Stimulated activated CD8-positive, alpha-beta memory T cell treated with anti-CD3 and anti-CD28 coated beads, Interleukin-15, amount 100 ng/mL, for 1 hour (primary cell): ENCODE measurements around the gene THSD7A.
"Not testable (repeated sequence)": the region's sequence is repeated elsewhere in the genome, so short reads cannot be mapped to it uniquely, and the experiment has no call there.

Experiments
- DNase-seq: peaks from one replicate; pipeline ENCODE4 v3.0.0-alpha.2; 2020; ENCODE audit warnings: low read depth

Gene THSD7A

DNA sequence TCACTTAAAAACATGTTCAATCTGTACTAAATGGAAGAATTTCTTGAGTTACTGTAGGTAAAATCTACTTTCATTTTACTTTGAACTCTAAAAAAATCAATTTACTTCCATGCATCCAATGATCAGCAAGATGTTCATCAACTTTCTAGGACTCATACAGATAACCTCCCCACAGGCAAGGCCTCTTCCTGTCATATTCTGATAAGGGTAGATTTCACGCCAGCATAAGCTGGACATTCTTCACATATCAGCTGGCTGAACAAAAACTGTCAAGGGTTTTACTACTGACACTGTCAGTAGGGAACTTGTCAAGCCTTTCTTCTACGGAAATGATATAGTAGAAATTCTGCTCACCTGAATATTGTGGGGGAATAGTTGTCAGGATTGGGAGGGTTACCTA, 244.9 kb downstream of the THSD7A start:
- no peak for DNase-seq

DNA sequence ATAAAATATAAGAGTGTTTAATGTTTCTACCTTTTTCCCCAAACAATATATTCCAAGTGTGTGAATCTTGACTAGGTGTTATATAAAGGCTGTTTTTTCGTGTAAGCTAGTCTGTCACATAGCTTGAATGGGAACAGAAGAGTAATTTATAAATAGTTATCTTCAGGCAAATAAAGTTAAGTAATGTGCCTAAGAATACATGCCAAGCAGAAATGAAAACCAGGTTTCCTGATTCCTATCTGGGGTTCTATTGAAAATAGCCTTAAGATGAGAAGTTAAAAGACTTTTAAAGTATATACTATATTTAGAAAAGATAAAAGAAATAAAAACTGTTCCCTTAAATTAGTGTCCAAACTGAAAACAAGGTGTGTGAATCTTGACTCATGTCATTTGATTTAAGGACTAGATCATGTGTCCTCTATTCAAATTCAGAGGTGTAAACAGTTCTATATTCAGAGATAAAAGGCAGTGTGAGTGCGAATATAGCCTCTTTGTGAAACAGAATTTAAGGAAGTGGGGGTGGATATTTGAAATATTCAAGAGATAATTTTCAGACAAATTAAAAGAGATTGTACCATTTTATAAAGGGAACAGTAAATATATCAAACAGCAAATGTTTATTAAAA, 247.5 kb downstream of the THSD7A start:
- DNase-seq = no peak

DNA sequence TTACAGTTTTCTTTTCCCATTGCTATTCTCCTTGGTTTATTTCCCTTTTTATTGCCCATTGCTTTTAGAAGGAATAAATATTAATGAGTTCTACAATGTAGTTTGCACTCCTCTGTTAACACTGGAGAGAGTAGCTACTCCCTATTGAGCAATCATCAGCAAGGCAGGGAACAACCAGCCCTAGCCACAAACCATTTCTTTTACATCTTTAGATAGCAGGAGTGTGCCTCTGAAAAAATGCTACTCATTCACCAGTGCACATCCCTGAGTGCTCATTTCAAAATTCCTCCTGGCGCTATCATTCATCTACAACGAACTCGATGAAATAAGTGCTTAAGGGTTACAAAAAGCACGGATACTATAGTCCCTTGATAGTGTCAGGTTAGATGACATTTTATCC, 252.9 kb downstream of the THSD7A start:
- DNase-seq = no peak

DNA sequence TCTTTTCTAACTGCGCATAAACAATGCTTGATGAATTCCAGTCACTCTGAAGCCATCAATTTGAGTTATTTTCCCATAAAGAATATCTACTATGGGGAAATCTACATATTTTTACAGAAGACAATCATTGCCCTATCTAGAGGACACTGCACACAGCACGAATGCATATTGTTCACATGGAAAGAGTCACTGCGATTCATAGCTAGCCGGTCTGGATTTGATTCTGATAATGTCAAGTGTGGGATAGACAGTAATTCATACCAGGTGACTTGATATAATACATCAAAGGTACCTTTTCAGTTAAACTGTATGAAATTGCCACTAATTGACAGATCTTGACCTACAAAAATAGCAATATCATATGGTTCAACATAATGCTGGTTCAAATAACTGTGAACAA, 255.7 kb downstream of the THSD7A start:
- no peak for DNase-seq

DNA sequence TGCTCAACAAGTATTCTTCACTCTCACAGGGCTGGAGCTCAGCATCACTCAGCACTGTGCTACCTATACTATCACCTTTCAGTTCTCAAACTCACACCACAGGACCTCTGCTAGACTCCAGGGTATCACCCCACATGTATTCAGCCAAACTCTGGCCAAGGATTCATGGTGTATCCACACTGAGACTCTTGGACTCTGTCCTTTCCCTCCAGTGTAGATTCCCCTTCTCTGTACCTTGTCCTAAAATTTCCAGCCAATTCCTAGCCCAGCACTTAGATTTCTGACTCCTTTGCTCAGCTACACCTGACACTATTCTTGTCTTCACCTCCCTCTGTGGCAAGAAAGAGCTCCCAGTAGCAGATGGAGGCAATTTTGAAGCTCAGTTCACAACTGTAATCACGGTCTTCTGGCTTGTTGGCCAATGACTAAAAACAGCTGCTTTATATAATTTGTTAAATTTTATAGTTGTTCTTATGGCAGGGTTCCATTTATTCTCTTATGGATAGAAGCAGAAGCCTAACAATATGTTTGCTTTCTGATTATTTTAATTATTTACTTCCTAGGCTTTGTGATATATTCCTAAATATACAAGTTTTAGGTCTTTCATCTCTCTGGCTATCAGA, 258.8 kb downstream of the THSD7A start:
- DNase-seq = no peak

DNA sequence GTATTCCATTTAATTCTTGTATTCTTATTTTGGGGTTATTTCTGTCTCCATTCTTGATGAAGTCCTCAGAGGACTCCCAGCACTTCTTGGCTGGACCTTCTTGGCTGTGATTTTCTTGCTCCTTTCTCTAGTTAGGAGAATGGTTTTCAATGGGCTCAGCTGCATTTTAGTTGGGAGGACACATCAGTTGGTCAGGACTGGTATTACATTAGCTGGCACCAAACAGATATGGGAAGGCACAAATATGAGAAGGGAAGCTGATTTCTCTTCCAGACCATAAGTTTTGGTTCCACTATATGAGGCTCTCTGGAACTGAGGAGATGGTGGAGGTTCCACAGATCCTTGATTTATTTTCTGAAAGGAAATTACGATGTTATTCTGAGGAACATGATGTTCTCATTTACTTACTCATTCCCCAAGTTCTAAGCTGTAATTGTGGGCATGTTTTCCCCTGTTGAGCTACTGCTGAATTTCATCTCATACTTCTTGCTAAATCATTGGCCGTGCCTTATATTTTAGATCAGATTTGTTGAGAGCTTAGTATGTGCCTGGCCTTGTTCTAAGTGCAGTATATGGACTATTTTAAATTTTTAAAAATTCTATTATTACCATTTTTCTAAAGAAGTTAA, 261.0 kb downstream of the THSD7A start:
- DNase-seq = no peak

DNA sequence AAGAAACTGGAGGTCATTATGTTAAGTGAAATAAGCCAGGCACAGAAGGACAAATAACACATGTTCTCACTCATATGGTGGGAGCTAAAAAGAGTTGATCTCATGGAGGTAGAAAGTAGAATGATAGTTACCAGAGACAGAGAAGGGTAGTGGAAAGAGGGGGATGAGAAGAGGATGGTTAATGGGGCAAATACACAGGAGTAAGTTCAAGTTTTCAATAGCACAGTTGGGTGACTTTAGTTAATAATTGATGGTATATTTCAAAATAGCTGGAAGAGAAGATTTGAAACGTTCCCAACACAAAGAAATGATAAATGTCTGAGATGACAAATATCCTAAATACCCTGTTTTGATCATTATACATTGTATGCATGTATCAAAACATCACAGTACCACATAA, 261.8 kb downstream of the THSD7A start:
- DNase-seq = no peak

DNA sequence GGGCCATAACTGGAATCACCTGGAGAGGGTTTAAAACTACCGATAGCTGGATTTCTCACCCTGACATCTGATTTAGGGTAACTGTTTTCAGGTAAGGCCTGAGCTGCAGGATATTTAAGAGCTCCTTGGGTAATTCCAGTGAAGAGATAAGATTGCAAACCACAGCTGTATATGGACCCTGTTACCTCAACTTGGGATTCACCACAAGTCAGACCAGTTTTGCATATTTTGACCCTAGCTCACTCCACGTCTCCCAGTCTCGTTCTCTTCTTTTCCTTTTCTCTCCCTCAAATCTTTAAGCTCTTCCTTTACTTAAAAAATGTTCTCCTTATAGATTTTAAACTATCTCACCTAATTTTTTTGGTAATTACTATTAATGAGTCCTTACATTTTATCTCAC, 264.4 kb downstream of the THSD7A start:
- DNase-seq = no peak

DNA sequence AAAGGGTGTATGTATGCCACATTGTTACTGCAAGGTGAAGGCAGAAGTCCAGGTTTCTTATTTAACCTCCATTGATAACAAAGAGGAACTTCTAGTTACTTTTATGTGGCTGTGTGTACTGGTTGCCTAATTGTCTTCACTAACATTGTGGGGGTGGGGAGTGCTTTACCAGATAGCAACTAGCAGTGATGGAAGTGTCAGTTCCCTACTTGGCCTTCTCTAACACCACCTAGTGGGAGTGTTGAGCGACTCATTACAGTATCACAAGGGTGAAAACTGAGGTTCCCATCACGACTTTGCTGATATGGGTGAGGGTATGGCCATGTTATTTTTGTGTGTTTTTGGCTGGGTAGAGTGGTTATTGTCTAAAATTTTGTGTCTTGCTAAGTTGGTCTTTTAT, 274.4 kb downstream of the THSD7A start:
- no peak for DNase-seq

DNA sequence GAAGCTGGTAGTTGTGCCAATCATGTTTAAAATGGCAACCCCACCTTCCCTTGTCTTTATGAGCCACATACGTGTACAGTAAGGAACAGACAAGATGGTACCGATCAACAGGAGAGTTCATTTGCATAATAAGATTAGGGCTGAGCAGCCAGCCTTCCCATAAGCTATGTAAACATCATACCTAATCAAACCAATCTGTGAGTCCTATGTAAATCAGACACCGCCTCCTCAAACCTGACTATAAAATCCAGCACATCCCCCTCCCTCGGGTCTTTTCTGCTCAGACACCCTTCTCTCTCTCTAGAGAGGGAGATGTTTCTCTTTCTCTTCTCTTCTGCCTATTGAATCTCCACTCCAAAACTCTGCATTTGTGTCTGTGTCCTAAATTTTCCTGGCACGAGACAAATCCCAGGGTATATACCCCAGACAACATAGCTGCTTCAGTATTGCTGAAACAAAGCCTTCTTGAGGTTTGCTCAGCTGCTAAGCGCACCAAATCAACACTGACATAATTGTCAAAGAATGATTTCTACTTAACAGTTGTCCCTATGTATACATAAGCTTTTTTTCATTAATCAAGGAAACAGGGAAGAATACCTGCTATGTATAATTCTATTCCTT, 279.2 kb downstream of the THSD7A start:
- no peak for DNase-seq

DNA sequence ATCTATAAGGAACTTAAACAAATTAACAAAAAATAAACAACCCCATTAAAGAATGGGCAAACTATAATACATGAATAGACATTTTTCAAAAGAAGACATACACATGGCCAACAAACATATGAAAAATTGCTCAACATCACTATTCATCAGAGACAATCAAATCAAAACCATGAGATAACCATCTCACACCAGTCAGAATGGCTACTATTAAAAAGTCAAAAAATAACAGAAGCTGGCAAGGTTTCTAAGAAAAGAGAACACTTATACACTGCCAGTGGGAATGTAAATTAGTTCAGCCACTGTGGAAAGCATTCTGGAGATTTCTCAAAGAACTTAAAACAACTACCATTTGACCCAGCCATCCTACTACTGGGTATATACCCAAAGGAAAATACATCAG, 280.5 kb downstream of the THSD7A start:
- DNase-seq = no peak

DNA sequence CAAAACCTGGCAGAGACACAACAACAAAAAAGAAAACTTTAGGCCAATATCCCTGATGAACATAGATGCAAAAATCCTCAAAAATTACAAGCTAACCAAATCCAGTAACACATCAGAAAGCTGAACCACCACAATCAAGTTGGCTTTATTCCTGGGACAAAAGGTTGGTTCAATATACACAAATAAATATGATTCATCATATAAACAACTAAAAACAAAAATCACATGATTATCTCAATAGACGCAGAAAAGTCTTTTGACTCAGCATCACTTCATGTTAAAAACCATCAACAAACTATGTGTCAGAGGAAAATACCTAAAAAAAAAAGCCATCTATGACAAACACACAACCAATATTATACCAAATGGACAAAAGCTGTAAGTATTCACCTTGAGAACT, 283.5 kb downstream of the THSD7A start:
- DNase-seq = no peak

DNA sequence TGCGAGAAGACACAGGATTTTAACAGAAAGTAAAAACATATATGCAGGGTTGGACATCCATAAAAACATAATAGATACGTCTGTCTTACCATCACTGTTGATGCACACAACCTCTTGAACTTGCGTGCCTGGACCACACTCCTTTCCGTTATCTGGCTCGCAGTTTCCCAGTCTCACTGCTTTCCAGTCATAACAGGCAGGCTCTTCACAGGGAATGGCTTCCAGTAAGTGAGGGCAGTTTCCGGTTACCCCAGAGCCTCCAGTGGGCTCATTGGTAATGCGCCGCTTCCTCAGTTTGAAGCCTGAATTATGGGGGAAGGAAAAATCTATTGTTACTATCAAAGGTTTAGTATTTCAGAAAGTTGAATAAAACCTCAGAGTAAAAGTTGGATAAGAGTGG, 290.7 kb downstream of the THSD7A start:
- DNase-seq = no peak

DNA sequence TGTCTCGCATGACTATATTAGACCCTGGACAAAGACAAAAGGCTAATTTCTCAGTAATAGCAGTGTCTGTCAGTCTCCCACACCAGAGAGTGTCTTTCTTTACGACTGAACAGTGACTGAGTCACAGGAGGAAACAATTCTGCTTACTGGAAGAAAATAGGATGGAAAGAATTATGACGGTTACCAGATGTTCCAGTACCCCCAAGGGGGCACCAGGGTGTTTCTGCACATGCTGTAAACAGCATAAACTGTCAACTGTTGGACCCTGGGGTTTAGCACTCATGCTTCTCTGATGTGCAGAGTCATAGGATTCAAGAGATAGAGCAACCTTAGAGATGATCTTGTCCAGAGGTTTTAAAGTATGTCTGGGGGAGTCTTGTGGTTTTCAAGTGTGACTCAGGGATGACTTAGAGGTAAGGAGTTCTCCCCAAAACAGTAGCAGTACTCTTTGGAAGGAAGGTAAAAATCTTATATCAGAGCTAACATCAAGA, 291.7 kb downstream of the THSD7A start:
- DNase-seq = no peak

DNA sequence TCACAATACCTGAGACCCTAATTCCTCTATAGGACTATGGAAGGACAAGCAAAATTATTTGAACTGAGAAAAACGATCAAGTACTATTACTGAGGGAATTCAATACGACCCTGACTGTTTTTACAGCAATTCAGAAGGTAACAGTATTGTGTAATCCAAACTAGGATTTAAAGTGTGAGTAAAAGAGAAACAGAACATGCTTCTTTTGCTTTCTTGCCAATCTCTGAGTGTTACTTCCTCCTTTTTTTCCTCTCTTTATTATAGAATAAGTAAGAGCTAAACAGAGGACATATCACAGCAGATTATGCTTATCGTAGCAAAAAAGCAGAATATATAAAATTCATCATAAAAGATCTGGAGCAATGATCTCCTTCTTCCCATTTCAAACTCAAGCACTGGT, 292.1 kb downstream of the THSD7A start:
- DNase-seq = no peak

DNA sequence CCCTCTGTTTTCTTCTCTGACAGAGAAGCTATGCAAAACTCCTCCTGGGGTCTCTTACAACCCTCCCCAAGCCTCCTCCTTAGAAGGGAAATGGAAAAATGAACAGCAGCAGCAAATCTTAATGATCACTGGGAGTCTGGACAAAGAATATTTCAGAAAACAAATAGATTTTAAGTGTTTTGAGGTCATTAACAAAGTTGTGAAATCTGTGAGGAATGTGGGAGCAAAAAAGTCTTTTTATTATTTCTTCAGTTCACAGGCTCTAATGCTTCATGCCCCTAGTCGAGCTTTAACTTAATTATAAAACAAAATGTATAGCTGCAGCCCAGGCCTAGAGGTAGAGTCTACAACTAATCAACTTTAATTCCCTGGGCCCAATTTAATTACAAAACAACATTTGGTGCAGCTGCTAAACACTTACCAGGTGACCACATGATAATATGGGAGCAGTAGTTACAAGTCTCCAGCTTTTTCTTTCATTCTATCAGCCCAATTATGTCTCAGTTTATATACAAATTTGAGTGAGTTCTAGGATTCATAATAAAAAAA, 293.2 kb downstream of the THSD7A start:
- no peak for DNase-seq

DNA sequence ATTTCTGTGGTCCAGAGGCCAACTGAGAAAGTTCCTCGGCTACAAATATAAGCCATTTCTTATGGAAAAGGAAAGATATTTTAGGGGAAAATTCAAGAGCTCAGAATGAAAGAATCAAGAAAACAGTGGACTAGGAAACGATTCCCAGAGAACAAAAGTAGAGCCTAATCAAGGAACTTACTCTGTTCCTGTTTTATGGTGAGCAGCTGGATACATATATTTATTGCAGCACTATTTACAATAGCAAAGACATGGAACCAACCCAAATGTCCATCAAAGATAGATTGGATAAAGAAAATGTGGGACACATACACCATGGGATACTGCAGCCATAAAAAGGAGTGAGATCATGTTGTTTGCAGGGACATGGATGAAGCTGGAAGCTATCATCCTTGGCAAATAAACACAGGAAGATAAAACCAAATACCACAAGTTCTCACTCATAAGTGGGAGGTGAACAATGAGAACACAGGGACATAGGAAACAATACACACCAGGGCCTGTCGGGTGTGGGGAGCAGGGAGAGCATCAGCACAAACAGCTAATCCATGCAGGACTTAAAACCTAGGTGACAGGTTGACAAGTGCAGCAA, 298.7 kb downstream of the THSD7A start:
- DNase-seq = no peak

DNA sequence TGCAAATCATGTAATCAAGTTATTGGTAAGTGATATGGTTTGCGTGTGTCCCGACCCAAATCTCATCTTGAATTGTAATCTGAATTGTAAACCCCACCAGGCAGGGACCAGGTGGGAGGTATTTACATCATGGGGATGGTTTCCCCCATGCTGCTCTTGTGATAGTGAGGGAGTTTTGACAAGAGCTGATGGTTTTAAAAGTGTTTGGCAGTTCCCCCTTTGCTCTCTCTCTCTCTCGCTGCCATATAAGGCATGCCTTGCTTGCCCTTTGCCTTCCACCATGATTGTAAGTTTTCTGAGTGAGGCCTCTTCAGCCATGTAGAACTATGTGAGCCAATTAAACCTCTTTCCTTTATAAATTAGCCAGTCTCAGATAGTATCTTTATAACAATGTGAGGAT, 302.6 kb downstream of the THSD7A start:
- no peak for DNase-seq

DNA sequence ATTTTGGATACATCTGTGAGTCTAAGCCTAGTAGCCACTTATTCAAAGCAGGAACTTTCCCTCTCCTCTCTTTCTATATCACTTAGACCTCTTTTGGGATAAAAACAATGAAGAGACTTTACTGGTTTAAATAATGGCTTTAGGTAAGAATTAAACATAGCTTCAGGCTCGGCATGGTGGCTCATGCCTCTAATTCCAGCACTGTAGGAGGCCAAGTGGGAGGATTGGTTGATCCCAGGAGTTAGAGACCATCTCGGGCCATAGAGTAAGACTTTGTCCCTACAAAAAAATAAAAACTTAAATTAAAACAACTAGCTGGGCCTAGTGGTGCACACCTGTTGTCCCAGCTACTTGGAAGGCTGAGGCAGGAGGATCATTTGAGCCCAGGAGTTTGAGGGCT, 304.3 kb downstream of the THSD7A start:
- DNase-seq = no peak

DNA sequence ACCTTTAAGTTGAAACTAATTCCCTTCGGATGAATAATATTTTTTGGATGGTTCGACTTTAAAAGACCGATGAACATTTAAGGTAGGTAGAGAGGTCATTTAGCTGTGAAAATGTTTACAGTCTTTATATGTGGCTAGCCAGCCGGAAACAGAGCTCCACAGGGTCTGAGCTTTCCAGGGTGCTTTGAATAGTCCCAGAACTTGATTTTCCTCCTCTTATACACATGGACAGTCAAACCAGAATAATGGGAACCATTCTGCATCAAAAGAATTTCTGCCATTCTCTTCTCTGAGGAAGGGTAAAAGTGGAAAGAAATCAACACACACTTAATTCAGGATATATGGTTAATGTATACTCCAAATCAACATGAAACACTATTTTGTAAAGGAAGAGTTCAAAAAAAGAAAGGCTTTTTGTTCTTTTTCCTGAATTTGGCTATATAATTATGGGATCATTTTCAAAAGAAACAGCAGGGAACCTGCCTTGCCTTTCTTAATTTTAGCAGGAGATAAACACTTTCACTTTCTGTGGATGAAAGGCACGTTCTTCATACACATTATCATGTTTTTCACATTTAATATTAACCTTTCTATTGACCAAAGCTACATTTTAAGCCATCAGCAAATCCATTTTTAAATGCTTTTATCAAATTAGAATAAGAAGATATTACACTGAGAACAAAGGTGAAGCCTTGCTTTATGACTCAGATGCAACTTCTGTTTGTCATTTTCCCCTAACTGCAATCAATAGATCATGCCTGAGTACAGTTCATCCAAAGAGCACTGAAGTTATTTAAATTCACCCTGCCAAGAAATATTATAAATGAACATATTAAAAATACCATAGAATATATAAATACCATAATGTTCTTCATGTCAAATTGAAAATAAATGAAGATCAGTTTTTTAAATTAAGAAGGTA, 307.3 kb downstream of the THSD7A start:
- DNase-seq = no peak

DNA sequence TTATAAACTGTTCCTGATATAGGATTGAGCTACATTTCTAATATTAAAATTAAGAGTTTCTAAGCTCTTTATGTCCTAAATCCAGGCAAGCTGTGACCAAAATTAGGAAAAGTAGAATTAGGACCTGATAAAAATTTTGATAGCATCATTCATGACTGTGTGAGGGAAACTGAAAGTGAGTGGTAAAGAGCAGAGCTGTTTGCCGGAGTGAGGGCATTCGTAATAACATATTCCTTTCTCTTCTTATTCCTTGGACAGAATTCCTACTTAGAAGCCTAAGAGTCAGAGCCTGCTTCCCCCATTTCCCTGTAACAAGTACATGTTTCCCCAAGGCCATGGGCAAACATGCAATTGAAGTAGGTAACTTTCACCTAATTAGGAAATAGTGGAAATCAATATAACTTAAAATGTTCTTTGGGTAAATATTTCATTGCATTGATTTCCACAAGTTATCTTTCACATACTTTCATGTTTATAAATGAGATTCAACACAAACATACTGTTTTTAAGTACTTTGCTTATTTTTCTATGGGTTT, 310.0 kb downstream of the THSD7A start:
- DNase-seq = not testable (repeated sequence)
